ENCODE data around the gene UFSP2.

GRCh38 chr4:185358514-185358913, 67.2 kb downstream of the UFSP2 start:
- no peak for TF ChIP-seq EZH2phosphoT487 (conservative IDR thresholded peaks at IDR 0.05; ENCODE audit: low read length)
- TF ChIP-seq, protein P1, sequence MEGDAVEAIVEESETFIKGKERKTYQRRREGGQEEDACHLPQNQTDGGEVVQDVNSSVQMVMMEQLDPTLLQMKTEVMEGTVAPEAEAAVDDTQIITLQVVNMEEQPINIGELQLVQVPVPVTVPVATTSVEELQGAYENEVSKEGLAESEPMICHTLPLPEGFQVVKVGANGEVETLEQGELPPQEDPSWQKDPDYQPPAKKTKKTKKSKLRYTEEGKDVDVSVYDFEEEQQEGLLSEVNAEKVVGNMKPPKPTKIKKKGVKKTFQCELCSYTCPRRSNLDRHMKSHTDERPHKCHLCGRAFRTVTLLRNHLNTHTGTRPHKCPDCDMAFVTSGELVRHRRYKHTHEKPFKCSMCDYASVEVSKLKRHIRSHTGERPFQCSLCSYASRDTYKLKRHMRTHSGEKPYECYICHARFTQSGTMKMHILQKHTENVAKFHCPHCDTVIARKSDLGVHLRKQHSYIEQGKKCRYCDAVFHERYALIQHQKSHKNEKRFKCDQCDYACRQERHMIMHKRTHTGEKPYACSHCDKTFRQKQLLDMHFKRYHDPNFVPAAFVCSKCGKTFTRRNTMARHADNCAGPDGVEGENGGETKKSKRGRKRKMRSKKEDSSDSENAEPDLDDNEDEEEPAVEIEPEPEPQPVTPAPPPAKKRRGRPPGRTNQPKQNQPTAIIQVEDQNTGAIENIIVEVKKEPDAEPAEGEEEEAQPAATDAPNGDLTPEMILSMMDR (IDR thresholded peaks at IDR 0.05; ENCODE audit: insufficient read depth, low read length, poor library complexity, severe bottlenecking): no peak

All from SU-DHL-6 (cell line).